GM12874 (cell line): ENCODE results near the gene GNLY.

Experiments
- TF ChIP-seq, protein P1 (sequence below): IDR thresholded peaks from 2 replicates; pipeline ENCODE4 v1.5.1; 2011; ENCODE audit warnings: low read depth, mild to moderate bottlenecking, control low read depth, low read length, moderate library complexity; ENCODE audit not compliant: insufficient read depth

The GNLY gene

DNA sequence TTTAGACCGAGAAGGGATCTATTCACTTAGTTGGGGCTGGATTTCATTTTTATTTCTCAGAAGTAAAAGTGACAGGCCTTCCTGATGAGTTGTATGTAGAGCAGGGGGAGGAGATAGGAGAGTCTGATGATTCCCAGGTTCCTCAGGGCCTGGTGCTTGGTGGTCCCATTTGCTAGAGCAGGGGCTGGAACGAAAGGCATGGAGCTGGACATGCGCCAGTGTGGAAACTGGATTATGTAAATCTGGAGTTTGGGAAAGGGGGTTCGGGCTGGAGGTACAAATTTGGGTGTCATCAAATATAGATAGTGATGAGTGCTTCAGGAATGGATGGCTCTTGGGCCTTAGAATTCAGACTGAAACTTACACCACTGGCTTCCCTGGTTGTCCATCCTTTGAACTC lies 27.5 kb downstream of the GNLY start:
- TF ChIP-seq, protein P1, sequence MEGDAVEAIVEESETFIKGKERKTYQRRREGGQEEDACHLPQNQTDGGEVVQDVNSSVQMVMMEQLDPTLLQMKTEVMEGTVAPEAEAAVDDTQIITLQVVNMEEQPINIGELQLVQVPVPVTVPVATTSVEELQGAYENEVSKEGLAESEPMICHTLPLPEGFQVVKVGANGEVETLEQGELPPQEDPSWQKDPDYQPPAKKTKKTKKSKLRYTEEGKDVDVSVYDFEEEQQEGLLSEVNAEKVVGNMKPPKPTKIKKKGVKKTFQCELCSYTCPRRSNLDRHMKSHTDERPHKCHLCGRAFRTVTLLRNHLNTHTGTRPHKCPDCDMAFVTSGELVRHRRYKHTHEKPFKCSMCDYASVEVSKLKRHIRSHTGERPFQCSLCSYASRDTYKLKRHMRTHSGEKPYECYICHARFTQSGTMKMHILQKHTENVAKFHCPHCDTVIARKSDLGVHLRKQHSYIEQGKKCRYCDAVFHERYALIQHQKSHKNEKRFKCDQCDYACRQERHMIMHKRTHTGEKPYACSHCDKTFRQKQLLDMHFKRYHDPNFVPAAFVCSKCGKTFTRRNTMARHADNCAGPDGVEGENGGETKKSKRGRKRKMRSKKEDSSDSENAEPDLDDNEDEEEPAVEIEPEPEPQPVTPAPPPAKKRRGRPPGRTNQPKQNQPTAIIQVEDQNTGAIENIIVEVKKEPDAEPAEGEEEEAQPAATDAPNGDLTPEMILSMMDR, result no peak

DNA sequence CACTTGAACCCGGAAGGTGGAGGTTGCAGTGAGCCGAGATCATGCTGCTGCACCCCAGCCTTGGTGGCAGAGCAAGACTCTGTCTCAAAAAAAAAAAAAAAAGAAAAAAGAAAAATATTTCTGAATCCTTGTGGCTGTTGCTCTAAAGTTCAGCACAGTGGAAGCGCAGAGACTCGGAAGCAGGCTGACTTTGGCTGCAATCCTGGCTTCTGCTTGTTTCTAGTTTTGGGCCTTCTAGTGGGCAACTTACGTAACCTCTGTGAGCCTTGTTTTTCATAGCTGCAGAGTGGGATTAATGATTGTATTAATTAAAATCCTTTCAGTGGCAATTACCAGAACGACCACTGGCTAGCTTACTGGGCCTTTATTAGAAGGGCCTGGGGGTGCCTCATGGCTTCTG lies 28.4 kb downstream of the GNLY start:
- TF ChIP-seq, protein P1, result no peak

DNA sequence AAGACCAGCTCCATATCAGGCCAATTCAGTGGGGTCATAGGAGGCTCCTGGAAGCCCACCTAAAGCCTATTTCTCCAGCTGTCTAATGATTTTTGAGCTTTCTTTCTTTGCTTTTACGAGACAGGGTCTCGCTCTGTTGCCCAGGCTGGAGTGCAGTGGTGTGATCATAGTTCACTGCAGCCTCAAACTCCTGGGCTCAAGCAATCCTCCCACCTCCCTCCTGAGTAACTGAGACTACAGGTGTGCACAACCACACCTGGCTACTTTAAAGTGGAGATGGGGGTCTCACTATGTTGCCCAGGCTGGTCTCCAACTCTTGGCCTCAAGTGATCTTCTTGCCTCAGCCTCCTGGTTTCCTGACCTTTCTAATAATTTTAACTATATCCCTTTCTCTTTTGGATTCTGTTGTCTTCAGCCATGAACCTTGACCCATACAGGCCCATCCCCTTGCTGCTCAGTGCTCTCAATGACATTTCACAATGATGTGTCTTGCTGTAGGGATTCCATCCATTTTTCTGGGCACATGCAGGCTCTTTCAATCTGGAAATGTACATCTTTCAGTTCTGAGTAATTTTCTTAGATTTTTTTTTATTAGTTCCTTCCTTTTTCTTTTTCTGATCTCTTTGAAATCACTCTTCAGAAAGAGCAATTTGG lies 29.7 kb downstream of the GNLY start:
- TF ChIP-seq, protein P1, result no peak

GRCh38 chr2:85724731-85725181 lies 30.6 kb downstream of the GNLY start:
- TF ChIP-seq, protein P1, result no peak

DNA sequence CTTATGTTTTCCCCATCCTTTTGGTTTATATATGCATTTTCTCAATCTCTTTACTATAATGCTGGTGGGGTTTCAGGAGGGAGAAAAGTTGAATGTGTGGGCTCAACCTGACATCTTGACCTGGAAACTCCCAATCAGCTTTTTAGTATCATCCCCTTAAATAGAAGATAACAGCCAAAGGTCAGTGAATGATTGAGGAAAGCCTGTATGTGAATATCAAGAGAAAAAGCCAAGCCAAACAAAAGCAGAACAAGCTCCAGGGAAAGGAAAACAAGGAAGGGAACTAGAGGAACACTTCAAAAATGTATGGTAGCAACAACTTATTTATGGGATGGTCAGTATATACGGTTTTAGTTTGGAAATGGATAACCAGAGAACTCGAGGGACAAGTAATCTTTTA lies 31.3 kb downstream of the GNLY start:
- TF ChIP-seq, protein P1, result no peak

DNA sequence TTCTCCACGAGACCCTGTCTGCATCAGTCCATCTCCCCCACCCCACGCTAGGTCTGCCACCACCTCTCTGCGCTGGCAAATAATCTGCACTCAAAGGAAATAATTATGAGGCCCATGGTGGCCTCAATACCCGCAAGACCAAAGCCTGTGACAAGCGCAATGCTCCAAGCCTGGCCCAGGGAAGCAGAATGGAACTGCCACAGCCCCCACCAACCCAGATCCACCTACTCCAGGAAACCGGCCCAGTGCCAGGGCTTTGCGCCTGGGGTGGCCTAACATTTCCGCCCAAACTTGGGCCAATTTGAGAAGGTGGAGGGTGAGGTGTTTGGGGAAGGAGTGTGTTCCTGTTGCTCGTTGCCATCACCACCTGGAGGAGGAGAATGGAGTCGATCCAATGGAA lies 33.6 kb downstream of the GNLY start:
- TF ChIP-seq, protein P1, result no peak

DNA sequence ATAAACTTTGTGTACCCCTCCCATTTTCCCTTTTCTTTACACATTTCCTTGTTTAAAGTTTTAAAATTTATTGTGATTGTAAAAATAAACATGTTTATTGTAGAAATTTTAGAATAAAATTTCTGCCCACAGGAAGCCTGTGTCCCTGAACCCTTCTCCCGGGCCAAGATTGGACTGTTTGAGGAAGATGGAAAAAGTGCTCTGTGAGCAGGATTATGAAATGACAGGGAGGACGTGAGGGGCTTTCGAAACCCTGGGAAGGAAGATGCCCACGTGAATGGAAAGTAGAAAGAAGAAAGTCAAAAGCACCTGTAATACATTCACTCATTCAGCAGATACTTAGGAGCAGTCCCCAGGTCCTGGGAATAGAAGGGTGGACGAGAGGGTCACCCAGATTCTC lies 34.2 kb downstream of the GNLY start:
- TF ChIP-seq, protein P1, result no peak
